ENCODE results near the gene SLC6A19.

DNA sequence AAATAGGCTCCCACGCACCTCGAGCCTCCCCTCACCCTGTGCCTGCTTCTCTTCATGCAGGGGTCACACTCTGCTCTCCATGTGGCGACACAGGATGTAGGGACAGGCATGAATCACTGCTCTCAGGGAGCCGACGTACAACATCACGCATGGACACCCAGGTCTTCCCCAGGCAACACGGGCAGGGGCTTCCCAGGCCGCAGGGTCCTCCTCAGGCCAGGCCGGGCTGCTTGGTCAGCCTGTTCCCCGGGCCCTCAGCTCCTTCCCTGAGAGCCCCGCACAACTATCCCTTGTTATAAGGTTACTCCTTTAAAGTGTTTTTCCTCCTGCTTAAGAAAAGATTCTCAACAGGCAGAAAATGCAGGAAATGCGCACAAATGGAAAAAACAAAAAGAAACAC is 24.8 kb downstream of the SLC6A19 start:
- TF ChIP-seq, protein P1, sequence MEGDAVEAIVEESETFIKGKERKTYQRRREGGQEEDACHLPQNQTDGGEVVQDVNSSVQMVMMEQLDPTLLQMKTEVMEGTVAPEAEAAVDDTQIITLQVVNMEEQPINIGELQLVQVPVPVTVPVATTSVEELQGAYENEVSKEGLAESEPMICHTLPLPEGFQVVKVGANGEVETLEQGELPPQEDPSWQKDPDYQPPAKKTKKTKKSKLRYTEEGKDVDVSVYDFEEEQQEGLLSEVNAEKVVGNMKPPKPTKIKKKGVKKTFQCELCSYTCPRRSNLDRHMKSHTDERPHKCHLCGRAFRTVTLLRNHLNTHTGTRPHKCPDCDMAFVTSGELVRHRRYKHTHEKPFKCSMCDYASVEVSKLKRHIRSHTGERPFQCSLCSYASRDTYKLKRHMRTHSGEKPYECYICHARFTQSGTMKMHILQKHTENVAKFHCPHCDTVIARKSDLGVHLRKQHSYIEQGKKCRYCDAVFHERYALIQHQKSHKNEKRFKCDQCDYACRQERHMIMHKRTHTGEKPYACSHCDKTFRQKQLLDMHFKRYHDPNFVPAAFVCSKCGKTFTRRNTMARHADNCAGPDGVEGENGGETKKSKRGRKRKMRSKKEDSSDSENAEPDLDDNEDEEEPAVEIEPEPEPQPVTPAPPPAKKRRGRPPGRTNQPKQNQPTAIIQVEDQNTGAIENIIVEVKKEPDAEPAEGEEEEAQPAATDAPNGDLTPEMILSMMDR (IDR thresholded peaks at IDR 0.05): no peak
- TF ChIP-seq NR3C1 (CRISPR knock-in tag; conservative IDR thresholded peaks at IDR 0.05; ENCODE audit: low read depth) (no peak), IRF2 (CRISPR knock-in tag; IDR thresholded peaks at IDR 0.05; ENCODE audit: borderline replicate concordance, low read depth) (no peak), MXD4 (CRISPR knock-in tag; IDR thresholded peaks at IDR 0.05; ENCODE audit: borderline replicate concordance) (no peak), ZNF121 (CRISPR knock-in tag; IDR thresholded peaks at IDR 0.05) (no peak), TEAD4 (CRISPR knock-in tag; IDR thresholded peaks at IDR 0.05) (no peak), GTF2I (CRISPR knock-in tag; conservative IDR thresholded peaks at IDR 0.05) (no peak), NR2C2 (CRISPR knock-in tag; IDR thresholded peaks at IDR 0.05) (no peak), ZBTB21 (CRISPR knock-in tag; IDR thresholded peaks at IDR 0.05; ENCODE audit: borderline replicate concordance) (no peak), ZNF263 (CRISPR knock-in tag; IDR thresholded peaks at IDR 0.05; ENCODE audit: low read depth) (no peak)
- TF ChIP-seq, protein P2, sequence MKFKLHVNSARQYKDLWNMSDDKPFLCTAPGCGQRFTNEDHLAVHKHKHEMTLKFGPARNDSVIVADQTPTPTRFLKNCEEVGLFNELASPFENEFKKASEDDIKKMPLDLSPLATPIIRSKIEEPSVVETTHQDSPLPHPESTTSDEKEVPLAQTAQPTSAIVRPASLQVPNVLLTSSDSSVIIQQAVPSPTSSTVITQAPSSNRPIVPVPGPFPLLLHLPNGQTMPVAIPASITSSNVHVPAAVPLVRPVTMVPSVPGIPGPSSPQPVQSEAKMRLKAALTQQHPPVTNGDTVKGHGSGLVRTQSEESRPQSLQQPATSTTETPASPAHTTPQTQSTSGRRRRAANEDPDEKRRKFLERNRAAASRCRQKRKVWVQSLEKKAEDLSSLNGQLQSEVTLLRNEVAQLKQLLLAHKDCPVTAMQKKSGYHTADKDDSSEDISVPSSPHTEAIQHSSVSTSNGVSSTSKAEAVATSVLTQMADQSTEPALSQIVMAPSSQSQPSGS (CRISPR knock-in tag; IDR thresholded peaks at IDR 0.05; ENCODE audit: borderline replicate concordance, low read depth): no peak
- TF ChIP-seq, protein P3, sequence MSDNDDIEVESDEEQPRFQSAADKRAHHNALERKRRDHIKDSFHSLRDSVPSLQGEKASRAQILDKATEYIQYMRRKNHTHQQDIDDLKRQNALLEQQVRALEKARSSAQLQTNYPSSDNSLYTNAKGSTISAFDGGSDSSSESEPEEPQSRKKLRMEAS (CRISPR knock-in tag; IDR thresholded peaks at IDR 0.05): no peak
- TF ChIP-seq, protein P4, sequence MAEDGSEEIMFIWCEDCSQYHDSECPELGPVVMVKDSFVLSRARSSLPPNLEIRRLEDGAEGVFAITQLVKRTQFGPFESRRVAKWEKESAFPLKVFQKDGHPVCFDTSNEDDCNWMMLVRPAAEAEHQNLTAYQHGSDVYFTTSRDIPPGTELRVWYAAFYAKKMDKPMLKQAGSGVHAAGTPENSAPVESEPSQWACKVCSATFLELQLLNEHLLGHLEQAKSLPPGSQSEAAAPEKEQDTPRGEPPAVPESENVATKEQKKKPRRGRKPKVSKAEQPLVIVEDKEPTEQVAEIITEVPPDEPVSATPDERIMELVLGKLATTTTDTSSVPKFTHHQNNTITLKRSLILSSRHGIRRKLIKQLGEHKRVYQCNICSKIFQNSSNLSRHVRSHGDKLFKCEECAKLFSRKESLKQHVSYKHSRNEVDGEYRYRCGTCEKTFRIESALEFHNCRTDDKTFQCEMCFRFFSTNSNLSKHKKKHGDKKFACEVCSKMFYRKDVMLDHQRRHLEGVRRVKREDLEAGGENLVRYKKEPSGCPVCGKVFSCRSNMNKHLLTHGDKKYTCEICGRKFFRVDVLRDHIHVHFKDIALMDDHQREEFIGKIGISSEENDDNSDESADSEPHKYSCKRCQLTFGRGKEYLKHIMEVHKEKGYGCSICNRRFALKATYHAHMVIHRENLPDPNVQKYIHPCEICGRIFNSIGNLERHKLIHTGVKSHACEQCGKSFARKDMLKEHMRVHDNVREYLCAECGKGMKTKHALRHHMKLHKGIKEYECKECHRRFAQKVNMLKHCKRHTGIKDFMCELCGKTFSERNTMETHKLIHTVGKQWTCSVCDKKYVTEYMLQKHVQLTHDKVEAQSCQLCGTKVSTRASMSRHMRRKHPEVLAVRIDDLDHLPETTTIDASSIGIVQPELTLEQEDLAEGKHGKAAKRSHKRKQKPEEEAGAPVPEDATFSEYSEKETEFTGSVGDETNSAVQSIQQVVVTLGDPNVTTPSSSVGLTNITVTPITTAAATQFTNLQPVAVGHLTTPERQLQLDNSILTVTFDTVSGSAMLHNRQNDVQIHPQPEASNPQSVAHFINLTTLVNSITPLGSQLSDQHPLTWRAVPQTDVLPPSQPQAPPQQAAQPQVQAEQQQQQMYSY (CRISPR knock-in tag; IDR thresholded peaks at IDR 0.05): no peak
- TF ChIP-seq, protein P5, sequence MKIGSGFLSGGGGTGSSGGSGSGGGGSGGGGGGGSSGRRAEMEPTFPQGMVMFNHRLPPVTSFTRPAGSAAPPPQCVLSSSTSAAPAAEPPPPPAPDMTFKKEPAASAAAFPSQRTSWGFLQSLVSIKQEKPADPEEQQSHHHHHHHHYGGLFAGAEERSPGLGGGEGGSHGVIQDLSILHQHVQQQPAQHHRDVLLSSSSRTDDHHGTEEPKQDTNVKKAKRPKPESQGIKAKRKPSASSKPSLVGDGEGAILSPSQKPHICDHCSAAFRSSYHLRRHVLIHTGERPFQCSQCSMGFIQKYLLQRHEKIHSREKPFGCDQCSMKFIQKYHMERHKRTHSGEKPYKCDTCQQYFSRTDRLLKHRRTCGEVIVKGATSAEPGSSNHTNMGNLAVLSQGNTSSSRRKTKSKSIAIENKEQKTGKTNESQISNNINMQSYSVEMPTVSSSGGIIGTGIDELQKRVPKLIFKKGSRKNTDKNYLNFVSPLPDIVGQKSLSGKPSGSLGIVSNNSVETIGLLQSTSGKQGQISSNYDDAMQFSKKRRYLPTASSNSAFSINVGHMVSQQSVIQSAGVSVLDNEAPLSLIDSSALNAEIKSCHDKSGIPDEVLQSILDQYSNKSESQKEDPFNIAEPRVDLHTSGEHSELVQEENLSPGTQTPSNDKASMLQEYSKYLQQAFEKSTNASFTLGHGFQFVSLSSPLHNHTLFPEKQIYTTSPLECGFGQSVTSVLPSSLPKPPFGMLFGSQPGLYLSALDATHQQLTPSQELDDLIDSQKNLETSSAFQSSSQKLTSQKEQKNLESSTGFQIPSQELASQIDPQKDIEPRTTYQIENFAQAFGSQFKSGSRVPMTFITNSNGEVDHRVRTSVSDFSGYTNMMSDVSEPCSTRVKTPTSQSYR (CRISPR knock-in tag; IDR thresholded peaks at IDR 0.05): no peak
